ENCODE measurements around the gene GNMT.
"Not testable (repeated sequence)": the region's sequence is repeated elsewhere in the genome, so short reads cannot be mapped to it uniquely, and the experiment has no call there.

The GNMT gene

DNA sequence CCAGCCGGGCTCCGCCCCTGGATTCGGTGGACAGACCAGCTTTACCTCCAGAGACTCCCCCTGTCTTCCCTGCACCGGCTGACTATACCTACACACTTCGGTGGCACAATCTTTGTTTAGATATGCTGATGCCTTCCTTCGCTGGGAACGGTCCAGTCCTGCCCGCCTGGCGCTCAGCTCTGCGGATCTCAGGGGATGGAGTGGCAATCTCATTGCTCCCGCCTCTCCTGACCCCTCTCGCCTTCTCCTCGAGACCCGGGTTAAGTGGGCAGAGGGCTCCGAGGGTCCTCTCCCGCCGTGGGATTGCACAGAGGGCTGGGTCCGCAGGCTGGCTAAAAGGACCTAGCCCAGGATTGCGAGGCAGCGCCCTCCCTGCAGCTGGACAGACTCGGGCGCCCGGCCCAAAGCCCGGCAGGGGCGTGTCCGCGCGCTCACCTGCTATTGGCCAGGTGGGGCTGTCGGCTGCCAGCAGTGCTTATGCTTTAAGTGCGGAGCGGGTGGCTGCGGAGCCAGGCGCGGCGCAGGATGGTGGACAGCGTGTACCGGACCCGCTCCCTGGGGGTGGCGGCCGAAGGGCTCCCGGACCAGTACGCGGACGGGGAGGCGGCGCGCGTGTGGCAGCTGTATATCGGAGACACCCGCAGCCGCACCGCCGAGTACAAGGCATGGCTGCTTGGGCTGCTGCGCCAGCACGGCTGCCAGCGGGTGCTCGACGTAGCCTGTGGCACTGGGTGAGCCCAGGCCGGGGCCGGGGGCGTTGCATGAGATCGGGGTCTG lies at the start of gene GNMT:
GNMT (plus strand) TSS at position 512 of the 777 bp plus-strand sequence; CDS start at position 526, 14 bp downstream.
- DNase-seq: peak; percentile 35

DNA sequence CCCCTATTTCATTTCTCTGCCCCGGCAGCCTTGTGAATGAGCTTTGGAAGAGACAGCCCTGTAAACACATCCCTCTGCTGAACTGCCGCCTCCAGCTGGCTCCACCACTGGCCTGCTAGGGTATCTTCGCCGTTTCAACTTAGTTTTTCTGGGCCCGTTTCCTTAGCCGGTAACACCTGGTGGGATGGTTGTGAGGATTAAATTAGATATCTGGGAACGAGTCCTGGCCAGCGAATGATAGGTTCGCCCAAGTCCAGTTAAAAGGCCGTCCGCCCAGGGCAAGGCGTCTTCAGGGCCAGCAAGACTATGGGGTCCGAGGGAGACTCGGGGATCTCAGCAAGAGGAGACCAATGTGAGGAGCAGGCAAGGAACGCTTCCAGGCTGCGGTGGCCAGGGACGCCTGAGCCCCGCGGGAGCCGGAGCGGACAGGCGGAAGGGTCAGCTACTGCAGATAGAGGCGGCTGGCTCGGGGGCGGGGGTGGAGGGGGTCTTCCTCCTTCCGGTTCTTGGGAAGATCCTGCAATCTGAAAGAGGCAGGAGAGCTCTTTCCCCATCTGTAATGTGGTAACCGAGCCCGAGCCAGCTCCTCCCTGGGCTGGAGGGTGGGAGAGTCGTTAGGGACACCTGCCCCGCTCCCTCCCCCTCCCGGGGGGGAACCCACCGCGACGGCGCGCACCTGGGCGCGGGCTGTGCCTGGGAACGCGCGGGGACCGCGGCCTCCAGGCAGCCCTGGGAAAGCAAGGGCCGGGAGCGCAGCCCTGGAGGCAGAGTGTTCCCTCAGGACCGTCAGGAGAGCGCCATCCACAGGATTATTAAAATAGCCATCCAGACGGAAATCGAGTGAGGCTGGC lies 49.2 kb upstream of the GNMT start:
- DNase-seq: no peak

DNA sequence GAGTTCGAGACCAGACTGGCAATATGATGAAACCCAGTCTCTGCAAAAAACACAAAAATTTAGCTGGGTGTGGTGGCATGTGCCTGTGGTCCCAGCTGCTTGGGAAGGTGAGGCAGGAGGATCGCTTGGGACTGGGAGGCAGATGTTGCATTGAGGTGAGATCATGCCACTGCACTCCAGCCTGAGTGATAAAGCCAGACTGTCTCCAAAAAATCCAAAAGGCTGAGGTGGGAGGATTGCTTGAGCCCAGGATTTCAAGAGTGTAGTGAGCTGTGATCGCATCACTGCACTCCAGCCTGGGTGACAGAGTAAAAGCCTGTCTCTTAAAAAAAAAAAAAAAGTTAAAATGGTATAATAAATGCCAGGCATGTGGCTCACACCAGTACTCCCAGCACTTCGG lies 46.0 kb upstream of the GNMT start:
- DNase-seq: no peak

DNA sequence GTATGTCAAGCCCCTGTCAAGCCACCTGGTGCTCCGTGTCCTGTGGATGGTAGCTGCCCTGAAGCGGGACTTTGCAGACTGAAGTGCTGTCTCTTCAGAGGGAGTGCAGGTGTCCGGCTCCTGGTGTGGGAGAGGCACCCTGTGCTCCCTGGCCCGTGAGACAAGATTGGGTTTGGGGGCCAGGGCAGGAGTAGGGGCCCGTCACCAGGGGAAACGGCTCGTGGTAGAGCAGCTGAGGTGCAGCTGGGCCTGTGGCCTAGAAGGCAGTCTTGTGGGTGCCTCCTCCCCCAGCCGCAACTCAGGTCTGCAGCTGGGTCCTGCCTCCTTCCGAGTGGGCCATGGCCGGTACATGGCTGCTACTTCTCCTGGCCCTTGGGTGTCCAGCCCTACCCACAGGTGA lies 44.8 kb upstream of the GNMT start, which contains the start of gene PTCRA:
PTCRA (plus strand) TSS at position 322 of the 400 bp plus-strand sequence; CDS start at position 339, 17 bp downstream.
- no peak for DNase-seq

DNA sequence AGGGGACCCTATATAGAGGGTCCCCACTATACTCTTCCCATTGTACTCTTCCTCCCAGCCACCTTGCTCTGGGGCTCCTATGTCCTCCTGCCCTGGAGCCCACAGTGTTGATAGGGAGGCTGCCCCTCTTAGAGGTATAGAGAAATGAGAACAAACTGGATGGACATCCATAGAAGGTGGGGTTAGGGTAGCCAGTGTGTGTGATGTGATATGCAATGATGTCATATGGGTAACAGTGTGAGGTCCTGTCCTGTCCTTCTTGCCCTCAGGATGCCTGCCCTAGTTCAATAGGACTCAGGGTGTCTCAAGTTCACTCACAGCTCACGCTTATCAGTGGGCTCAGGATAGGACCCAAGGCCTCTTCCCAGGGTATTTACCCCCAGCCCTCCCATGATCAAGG lies 44.3 kb upstream of the GNMT start:
- no peak for DNase-seq

DNA sequence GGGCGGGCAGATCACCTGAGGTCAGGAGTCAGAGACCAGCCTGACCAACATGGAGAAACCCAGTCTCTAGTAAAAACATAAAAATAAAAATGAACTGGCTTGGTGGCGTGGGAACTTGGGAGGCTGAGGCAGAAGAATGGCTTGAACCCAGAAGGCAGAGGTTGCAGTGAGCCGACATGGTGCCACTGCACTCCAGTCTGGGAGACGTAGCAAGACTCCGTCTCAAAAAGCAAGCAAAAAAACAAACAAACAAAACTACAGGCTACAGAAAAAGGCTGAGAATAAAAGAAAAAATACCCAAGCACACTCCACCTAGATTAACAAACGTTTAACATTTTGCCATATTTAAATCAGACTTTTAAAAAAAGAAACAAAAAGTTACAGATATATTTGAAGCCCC lies 38.8 kb upstream of the GNMT start:
- DNase-seq: no peak

DNA sequence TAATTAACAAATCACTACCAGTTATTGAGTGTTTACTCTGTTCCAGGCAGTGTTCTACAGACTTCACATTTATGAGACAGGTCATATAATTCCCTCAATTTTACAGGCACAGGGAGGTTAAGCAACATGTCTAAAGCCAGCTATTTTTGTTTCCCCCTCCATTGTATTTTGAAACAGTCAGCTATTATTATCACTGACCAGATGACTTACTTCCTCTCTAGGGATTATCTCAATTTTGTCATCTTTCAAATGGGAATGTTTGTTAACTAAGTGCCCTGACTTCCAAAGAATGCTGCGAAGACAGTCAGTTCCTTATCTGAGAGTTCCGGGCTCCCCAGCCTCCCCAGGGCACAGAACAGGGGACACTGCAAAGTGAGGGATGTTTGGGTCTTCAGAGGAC lies 36.9 kb upstream of the GNMT start:
- no peak for DNase-seq

DNA sequence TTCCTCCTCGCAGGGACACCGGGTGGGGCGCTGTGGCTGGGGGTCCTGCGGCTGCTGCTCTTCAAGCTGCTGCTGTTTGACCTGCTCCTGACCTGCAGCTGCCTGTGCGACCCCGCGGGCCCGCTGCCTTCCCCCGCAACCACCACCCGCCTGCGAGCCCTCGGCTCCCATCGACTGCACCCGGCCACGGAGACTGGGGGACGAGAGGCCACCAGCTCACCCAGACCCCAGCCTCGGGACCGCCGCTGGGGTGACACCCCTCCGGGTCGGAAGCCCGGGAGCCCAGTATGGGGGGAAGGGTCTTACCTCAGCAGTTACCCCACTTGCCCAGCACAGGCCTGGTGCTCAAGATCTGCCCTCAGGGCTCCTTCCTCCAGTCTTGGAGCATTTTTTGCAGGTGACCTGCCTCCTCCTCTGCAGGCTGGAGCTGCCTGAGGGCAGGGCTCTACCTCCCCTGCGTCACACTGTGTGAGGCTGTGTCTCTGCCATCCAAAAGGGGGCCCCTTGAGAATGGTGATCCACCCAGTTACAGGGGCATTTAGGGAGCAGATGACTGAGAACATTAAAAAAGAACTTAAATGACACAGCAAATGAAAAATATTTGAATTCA lies 35.2 kb upstream of the GNMT start:
- DNase-seq: no peak

DNA sequence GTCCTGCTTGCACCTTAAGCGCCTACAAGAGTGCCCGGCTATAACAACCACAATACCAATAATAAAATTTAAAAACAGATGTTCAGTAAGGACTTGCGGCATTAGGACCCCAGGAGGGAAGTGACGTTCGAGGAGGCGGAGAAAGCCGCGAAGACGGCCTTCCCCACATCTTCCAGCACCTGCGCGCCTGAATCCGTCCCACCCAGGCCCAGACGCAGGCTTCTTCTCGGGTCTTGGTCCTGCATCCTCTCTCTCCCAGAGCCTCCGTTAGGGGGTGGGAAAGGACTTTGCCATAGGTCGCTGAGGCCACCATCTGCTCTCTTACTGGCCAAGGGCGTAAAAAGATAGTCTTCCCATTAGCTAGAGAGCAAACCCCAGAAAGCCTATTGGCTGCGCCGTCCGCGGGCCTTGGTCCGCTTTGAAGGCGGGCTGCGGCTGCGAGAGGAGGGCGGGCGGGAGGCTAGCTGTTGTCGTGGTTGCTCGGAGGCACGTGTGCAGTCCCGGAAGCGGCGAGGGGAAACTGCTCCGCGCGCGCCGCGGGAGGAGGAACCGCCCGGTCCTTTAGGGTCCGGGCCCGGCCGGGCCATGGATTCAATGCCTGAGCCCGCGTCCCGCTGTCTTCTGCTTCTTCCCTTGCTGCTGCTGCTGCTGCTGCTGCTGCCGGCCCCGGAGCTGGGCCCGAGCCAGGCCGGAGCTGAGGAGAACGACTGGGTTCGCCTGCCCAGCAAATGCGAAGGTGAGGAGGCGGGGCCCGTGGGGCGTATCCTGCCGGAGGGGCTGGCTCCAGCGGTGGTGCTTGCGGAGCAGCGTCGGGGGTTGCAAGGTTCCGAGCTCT lies 31.4 kb upstream of the GNMT start, which contains the start of gene CNPY3:
CNPY3 (plus strand) TSS at position 495 of the 835 bp plus-strand sequence; CDS start at position 586, 91 bp downstream.
- peak; percentile 96 for DNase-seq

DNA sequence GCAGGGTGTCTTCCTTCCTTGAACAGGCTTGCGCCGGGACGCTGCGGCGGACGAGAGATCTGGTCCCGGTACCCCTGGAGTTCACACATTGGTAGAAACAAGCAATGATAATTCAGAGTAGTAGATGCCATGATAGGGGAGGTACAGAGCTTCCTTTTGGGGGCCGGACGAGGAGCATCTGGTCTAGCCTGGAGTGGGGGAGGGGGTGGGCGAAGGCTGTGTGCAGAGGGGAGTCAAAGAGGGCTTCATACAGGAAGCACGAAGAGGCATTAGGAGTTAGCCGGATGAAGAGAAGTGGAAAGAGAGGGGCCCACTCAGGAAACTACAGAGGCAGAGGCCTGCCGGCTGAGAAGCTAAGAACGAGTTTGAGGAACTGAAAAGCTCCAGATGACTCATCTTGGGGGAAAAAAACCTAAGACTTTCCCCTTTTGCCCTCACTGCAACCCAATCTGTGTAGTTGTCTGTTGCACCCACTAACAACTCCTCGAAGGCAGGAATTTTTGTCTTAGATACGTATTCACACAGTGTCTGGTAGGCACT lies 30.7 kb upstream of the GNMT start:
- DNase-seq: peak; percentile 69

DNA sequence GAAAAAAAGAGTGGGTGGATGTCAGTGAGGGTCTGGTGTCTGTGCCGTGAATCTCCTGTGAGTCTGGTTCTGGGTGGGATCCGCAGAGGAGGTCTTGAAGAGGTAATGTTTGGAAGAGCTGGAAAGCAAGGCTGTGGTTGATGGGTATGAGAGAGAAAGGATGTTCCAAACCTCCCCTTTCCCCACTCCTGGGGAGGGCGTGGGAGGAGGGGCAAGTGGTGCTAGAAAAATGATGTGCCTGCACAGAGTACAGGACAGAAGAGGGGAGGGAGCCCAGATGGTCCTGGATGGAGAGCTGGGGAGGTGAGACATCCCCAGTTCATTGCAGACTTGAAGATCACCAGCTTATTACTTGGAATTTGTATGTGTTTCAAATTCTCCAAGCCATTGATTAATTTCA lies 28.1 kb upstream of the GNMT start:
- DNase-seq: no peak

DNA sequence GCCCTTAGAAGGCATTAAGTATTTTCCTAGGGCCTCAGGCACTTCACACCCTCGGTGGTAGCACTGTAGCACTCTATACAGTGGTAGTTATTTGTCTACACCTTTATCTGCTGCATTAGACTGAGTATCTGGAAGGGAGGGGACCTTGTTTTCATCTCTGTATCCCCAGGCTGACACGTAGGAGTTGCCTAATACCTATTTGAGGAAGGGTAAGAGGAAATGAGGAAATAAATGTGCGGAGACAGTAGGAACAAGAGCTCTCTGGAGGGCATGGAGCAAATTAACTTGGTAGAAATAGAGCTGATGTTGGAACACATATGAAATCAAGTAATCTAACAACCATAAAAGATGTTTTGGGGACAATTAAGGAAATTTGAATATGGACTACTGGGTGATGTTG lies 27.3 kb upstream of the GNMT start:
- peak; percentile 13 for DNase-seq

DNA sequence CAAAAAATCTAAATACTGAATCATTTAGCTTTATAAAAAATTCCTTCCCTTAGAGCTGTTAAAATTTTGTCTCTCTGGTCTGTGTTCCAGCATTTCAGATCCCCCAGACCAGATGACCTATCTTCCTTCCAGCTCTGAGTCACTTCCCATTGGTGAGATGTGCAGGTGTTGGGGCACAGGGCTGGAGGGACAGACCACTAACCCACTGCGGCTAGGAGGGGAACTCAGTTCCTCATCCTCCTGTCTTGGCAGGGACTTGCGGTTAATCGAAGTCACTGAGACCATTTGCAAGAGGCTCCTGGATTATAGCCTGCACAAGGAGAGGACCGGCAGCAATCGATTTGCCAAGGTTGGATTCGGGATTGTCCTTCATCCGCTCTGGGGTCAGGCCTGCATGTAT lies 25.2 kb upstream of the GNMT start:
- no peak for DNase-seq

DNA sequence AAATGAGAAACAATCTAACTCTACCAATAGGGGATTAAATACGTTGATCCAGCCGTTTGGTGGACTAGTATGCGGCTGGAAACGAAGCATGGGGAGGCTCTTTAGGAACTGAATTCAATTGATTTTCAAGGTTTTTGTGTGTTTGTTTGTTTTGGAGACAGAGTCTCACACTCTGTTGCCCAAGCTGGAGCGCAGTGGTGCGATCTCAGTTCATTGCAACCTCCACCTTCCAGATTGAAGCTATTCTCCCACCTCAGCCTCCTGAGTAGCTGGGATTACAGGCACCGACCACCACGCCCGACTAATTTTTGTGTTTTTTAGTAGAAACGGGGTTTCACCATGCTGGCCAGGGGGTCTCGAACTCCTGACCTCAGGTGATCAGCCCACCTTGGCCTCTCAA lies 24.2 kb upstream of the GNMT start:
- no peak for DNase-seq

DNA sequence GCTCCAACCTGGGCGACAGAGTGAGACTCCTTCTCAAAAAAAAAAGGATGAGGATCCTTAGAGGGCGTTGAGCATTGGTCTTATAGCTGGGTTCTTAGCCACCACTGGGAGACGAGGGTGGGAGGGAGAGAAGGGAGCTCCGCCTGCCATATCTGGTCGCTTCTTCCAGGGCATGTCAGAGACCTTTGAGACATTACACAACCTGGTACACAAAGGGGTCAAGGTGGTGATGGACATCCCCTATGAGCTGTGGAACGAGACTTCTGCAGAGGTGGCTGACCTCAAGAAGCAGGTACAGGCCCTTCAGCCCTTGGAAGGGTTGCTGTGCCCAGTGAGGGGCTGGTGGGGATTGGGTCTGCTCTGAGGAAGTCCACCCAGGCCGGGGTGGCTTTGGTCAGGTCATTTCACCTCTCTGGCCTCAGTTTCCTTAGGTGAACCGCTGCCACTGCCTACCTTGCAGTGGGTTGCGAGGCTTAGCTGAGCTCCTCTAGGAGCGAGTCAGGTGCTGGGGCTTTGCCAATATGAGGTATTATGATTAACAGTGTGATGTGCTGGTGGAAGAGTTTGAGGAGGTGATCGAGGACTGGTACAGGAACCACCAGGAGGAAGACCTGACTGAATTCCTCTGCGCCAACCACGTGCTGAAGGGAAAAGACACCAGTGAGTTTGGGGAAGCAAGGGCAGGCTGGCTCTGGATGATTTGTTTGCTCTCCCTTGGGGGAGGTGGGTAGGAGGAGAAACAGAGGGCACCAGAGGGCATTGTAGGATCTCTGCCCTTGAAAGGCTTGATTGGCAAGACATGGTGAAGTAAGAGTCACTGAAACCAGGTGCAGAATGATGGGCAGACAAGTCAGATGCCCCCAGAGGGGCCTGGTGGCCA lies 22.8 kb upstream of the GNMT start:
- DNase-seq: no peak

DNA sequence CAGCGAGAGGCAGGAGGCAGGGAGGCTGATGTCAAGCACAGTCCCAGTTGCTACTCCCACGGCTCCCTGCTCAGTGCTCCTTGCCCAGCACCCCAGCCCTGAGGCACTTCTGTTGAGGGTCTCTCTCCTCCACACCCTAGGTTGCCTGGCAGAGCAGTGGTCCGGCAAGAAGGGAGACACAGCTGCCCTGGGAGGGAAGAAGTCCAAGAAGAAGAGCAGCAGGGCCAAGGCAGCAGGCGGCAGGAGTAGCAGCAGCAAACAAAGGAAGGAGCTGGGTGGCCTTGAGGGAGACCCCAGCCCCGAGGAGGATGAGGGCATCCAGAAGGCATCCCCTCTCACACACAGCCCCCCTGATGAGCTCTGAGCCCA lies 22.1 kb upstream of the GNMT start:
- no peak for DNase-seq

DNA sequence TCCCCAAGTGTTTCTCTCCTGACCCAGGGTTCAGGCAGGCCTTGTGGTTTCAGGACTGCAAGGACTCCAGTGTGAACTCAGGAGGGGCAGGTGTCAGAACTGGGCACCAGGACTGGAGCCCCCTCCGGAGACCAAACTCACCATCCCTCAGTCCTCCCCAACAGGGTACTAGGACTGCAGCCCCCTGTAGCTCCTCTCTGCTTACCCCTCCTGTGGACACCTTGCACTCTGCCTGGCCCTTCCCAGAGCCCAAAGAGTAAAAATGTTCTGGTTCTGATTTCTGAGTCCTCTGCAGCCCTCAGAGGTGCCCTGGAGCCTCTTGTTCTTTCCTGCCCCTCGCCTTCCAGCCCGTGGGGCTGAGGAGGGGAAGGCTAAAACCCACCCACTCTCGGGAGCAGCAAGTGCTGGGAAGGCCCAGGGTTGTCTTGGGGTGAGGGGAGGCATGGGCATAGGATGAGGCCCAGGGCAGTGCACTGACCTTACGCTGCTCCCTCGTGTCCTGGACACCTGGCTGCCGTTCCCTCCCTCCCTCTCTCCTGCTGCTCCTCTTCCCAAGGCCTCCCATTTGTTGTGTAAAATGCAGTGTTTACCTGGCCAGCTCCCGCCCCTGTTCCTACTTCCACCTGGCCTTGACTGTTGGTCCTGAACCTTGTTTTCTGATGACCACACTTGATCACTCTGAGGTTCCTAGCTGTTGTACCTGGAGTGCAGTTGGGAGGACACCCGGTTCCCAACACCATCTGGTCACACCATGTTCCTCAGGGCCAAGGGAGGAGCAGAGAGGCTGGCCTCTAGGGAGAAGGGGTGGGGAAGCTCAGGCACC lies 21.4 kb upstream of the GNMT start:
- no peak for DNase-seq

DNA sequence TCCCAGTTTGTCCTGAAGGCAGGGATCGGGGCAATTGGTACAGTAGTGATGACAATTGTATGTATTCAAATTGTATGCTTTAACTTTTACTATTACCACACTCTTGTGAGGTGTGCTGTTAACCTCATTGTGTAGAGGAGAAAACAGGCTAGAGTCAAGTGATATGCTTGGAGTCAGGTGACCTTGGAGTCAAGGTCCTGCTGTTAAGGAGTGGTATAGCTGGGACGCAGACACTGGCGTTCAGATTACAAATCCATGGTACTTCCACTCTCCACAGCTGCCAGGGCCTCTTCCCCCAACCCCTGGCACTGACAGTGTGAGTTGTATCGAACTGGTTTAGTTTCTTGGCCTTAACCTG lies 20.8 kb upstream of the GNMT start:
- DNase-seq: no peak

DNA sequence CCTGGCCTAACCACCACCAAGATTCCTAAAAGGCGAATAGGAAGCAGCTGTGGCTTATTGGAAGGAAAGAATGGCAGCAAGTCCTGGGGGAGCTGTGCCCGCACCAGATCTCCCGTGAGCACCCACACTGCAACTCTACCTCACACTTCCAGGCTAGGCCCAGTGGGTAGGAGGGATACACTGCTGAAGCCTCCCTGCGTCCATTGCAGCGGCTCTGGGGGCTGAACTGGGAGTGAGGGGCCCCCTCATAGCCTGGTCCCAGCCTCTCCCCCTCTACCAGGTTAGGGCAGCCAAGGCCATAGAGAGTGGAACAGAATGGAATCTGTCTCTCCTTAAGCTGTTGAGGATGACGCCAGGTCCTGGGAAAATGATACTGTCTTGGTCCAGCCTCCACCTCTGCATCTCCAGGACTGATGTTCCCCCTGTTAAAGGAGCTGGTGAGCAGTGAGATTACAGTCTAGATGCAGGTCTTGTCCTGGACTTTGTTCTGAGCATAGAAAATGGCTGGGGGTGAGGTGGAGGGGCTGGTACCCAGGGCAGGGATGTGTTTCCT lies 20.0 kb upstream of the GNMT start:
- no peak for DNase-seq

DNA sequence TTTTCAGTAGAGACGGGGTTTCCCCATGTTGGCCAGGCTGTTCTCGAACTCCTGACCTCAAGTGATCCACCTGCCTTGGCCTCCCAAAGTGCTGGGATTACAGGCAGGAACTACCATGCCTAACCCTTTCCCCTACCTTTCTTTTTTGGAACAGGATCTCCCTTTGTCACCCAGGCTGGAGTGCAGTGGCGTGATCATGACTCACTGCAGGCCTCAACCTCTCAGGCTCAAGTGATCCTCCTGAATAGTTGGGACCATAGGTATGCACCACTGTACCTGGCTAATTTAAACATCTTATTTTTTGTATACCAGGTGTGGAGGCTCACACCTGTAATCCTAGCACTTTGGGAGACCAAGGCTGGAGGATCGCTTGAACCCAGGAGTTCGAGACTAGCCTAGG lies 19.2 kb upstream of the GNMT start:
- DNase-seq: not testable (repeated sequence)

All from CD4-positive, alpha-beta T cell treated with Interleukin-17A for 1 hour (primary cell).